Kidney (tissue), 22 donors: ENCODE measurements around the gene IL12A. TPM values are rescaled to one million over a fixed set of nuclear protein-coding genes. Genes with fewer than 3 reads are reported as not detected.

ENCODE experiments used
- DNase-seq, 5 donors: peaks; one replicate each; pipeline ENCODE4 v3.0.0-alpha.2; 2013 to 2020
- FAIRE-seq: peaks from 2 replicates; lab custom pipeline; 2012; peaks lifted over from hg19 to GRCh38; lab: Jason Lieb, UNC
- H3K27ac ChIP-seq, 2 donors: one replicate each; pipeline ENCODE4 v1.7.0; 2013; ENCODE audit warnings: low read depth in 2 of 2, low read length in 2 of 2, inconsistent platforms in 1 of 2
- H3K27me3 ChIP-seq: one replicate; pipeline ENCODE4 v1.7.1; 2013; ENCODE audit warnings: low read length, inconsistent platforms; ENCODE audit not compliant: control insufficient read depth, insufficient read depth
- H3K36me3 ChIP-seq, 3 donors: one replicate each; pipeline versions ENCODE4 v1.7.0 to v1.7.1; 2013; ENCODE audit warnings: low read length in 3 of 3, control low read depth in 1 of 3, inconsistent platforms in 1 of 3; ENCODE audit not compliant: insufficient read depth in 3 of 3, control insufficient read depth in 2 of 3
- H3K4me1 ChIP-seq, 3 donors: one replicate each; pipeline versions ENCODE4 v1.7.0 to v1.7.1; 2013; ENCODE audit warnings: low read length in 3 of 3, inconsistent platforms in 1 of 3, low read depth in 1 of 3; ENCODE audit not compliant: control insufficient read depth in 2 of 3, insufficient read depth in 2 of 3
- H3K4me3 ChIP-seq, 3 donors: one replicate each; pipeline versions ENCODE4 v1.7.0 to v1.8.1; 2013; ENCODE audit warnings: low read length in 3 of 3, control low read depth in 1 of 3, inconsistent platforms in 1 of 3
- H3K9ac ChIP-seq, 3 donors: one replicate each; pipeline versions ENCODE4 v1.7.0 to v1.7.1; 2013; ENCODE audit warnings: low read length in 3 of 3, control low read depth in 1 of 3, inconsistent platforms in 1 of 3
- H3K9me3 ChIP-seq, 3 donors: one replicate each; pipeline versions ENCODE4 v1.7.0 to v1.7.1; 2013; ENCODE audit warnings: low read length in 3 of 3, control low read depth in 1 of 3, inconsistent platforms in 1 of 3; ENCODE audit not compliant: control insufficient read depth in 2 of 3, insufficient read depth in 1 of 3
- intact Hi-C: fragments of 100-400 bp; cut with DNase I; formaldehyde crosslinking; loops from one replicate; pipeline ENCODE4 v1.11.1; 2022
- long read RNA-seq, 10 donors: library from polyadenylated mRNA in 1 of 10; unstranded in 1 of 10; transcript quantifications; one replicate each; pipeline ENCODE4 v2.0.0 and lab custom pipeline, GENCODE V29; 2021 to 2026
- polyA plus RNA-seq: library from polyadenylated mRNA; stranded (reverse); fragments of 350-450 nt; fragmentation: Illumina TruSeq; extraction: RNeasy Lipid Tissue Mini Kit (QIAGEN cat#74804); gene quantifications from one replicate; pipeline ENCODE4 v1.2.3, GENCODE V29; 2014; ENCODE audit warnings: low read depth, low replicate concordance; ENCODE audit not compliant: insufficient read depth
- total RNA-seq: library from RNA; stranded (reverse); fragmentation: NEBNext Ultra II Directional; extraction: Animal tissue kit (Norgen Biotek cat#: 25700); gene quantifications from one replicate; pipeline ENCODE4 v1.2.1, GENCODE V29; 2021
- TF ChIP-seq, protein P1 (sequence below): IDR thresholded peaks from 3 replicates; pipeline ENCODE4 v1.5.1; 2012; ENCODE audit warnings: mild to moderate bottlenecking, moderate library complexity, borderline replicate concordance; ENCODE audit not compliant: insufficient read depth; ENCODE audit errors: extremely low read depth
- donor health status: control.
- donor health status: control.
- donor health status: control.
- donor health status: control.
- donor health status: control.
- donor health status: DM: yes; HTN: yes; CAD: no.
- donor health status: Normal renal cell carcinoma (clear cell type).

Gene IL12A
- total RNA-seq (0.22 TPM), polyA plus RNA-seq (not detected)
- long read RNA-seq, donor 1, result 0 reads
- long read RNA-seq, donor 2, partial matches to known transcripts, result 0 of 1 reads
- long read RNA-seq, donor 2, other reads (novel, unspliced or antisense), result 0 of 1 reads
- long read RNA-seq, donor 3, partial matches to known transcripts, result 0 of 2 reads
- long read RNA-seq, donor 3, other reads (novel, unspliced or antisense), result 0 of 2 reads
- long read RNA-seq, donor 4, result 0 reads
- long read RNA-seq, donor 5, result 0 reads
- long read RNA-seq, donor 6, result 0 reads
- long read RNA-seq, donor 7, result 0 reads
- long read RNA-seq, donor 8, partial matches to known transcripts, result 0 of 2 reads
- long read RNA-seq, donor 8, other reads (novel, unspliced or antisense), result 0 of 2 reads
- long read RNA-seq, donor 9, result 0 reads
- long read RNA-seq, donor 10, partial matches to known transcripts, result 0 of 1 reads
- long read RNA-seq, donor 10, other reads (novel, unspliced or antisense), result 0 of 1 reads

DNA sequence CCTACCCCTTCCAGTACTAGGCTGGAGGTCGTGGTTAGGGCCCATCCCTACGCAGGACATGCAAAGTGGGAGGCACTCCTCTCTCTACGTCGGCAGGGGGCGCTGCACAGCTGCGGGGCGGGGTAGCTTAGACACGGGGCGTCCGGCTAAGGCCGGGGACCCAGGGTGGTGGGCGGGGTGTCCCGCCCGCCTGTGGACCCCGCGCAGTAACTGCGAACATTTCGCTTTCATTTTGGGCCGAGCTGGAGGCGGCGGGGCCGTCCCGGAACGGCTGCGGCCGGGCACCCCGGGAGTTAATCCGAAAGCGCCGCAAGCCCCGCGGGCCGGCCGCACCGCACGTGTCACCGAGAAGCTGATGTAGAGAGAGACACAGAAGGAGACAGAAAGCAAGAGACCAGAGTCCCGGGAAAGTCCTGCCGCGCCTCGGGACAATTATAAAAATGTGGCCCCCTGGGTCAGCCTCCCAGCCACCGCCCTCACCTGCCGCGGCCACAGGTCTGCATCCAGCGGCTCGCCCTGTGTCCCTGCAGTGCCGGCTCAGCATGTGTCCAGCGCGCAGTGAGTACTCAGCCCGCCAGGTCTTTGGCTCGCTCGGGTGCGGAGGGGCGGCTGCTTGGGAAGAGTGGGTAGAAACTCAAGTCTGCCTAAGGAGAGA, at the start of gene IL12A:
TSS of gene IL12A (plus strand) at position 219 of the 655 bp plus-strand sequence.
- FAIRE-seq (no peak), DNase-seq (peak; percentile 82 to 92 (median 89))
- H3K36me3 ChIP-seq, result no peaks in the 10 kb centered on the region
- peak within 1 kb of the TSS in 2 of 3 donors; percentile 9 to 63 for H3K9ac ChIP-seq
- no peaks in the 10 kb centered on the region for H3K9me3 ChIP-seq
- peak within 1 kb of the TSS; percentile 56 to 66 (median 65) for H3K4me3 ChIP-seq
- no peak within 1 kb of the TSS for H3K27ac ChIP-seq
- TF ChIP-seq, protein P1, sequence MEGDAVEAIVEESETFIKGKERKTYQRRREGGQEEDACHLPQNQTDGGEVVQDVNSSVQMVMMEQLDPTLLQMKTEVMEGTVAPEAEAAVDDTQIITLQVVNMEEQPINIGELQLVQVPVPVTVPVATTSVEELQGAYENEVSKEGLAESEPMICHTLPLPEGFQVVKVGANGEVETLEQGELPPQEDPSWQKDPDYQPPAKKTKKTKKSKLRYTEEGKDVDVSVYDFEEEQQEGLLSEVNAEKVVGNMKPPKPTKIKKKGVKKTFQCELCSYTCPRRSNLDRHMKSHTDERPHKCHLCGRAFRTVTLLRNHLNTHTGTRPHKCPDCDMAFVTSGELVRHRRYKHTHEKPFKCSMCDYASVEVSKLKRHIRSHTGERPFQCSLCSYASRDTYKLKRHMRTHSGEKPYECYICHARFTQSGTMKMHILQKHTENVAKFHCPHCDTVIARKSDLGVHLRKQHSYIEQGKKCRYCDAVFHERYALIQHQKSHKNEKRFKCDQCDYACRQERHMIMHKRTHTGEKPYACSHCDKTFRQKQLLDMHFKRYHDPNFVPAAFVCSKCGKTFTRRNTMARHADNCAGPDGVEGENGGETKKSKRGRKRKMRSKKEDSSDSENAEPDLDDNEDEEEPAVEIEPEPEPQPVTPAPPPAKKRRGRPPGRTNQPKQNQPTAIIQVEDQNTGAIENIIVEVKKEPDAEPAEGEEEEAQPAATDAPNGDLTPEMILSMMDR, result peak; percentile 71
- peaks cover 0 to 2% (median 0%) of the 10 kb centered on the region in 3 donors for H3K4me1 ChIP-seq
- no peaks in the 10 kb centered on the region for H3K27me3 ChIP-seq
- intact Hi-C loops, result no loop called here

DNA sequence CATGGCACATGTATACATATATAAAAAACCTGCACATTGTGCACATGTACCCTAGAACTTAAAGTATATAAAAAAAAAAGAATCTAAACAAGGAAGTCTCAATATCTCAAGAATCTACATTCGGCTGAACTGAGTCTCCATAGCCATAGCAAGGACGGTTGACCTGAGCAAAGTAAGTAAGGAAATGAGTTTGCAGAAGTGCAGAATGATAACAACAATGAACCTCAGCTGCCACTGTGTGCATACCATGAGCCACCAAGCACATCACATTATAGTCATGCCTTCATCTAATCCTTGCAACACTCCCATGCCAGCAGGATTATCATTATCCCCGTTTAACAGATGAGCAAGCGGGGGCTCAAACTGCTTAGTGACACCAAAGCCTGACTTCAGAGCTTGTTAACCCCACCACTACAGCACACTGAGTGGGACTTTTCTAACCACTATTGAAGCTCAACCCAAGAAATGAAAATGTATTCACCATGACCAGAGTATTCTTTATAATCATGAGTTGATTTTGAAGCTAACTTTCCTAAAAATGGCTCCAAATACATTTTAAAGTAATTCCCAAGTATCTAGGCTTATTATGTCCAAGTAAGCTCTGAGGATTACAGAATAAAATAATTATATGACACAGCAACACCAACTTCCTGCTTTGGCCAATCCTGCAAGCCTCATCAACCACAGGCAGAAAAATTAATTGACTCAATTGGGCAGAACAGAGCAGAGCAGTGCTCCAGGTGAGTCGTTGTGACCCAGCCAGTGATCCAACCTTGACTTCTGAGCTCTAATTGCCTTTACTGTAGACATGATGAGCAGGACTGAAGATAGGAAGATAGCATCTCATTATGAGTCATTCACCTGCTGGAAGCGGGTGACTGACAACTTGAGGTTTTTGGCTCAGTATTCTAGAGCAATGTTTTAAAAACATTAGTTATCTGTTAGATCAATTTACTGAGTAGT, 47.3 kb upstream of the IL12A start:
- Histone ChIP-seq H3K9ac (no peak overlapping the region), H3K4me3 (no peak overlapping the region), H3K4me1 (no peaks in the 10 kb centered on the region), H3K36me3 (no peaks in the 10 kb centered on the region), H3K27ac (no peak overlapping the region), H3K9me3 (no peaks in the 10 kb centered on the region), H3K27me3 (no peaks in the 10 kb centered on the region)
- intact Hi-C loops, result no loop called here
- TF ChIP-seq, protein P1, result no peak
- no peak for FAIRE-seq
- DNase-seq, result no peak

DNA sequence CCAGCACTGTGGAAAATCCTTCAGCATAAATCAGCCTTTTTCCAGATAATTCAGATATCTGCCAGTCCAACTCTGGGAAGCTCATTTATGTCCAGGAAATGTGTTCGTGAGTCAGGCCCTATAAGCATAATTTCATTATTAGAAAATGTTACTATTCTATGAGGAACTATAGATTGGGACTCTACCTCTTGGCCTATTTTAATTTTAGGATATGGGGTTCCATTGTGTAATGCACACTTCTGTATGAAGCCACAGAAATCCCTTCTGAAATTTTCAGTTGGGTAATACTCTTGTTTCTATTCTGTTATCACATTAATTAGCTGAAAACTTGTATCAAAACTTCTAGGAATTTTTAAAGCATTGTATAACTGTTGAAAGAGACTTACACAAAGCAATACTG, 43.9 kb upstream of the IL12A start:
- H3K27me3 ChIP-seq, result no peaks in the 10 kb centered on the region
- no peak for DNase-seq
- intact Hi-C loops, result no loop called here

More for the DNA sequence above, 43.9 kb upstream of the IL12A start:
- H3K9me3 ChIP-seq, result no peaks in the 10 kb centered on the region
- H3K9ac ChIP-seq, result no peak overlapping the region
- no peaks in the 10 kb centered on the region for H3K4me1 ChIP-seq
- H3K36me3 ChIP-seq, result no peaks in the 10 kb centered on the region
- TF ChIP-seq, protein P1, result no peak
- H3K4me3 ChIP-seq, result no peak overlapping the region
- no peak overlapping the region for H3K27ac ChIP-seq
- no peak for FAIRE-seq
